HepG2 (cell line): ENCODE results near the gene RAB36. TPM values are rescaled to one million over a fixed set of nuclear protein-coding genes. Genes with fewer than 3 reads are reported as not detected.

Experiments used
- ATAC-seq: fragments of 200-7000 bp; cut with Tn5 transposase; 3 replicates; pipeline ENCODE4 v1.9.1; 2020; ENCODE audit warnings: mild to moderate bottlenecking, moderate library complexity
- BruUV-seq: library from RNA; stranded (reverse); fragments of 400-500 nt; replicated peaks from 2 replicates; lab custom pipeline; 2021; lab: Mats Ljungman, UMichigan
- CTCF ChIA-PET: fragments of 300-600 bp; formaldehyde crosslinking; extraction: SDS; loops from one replicate; lab custom pipeline; 2021; ENCODE audit warnings: low total read pairs, inconsistent platforms, low intra/inter-chr PET ratio; lab: Yijun Ruan, JAX
- POLR2A ChIA-PET: fragments of 350-600 bp; sonication (Branson Sonifier 250); formaldehyde crosslinking; loops from one replicate; lab custom pipeline; 2020; ENCODE audit warnings: antibody characterized with exemption, inconsistent platforms; lab: Yijun Ruan, JAX
- DNase-seq: peaks from one replicate; pipeline ENCODE4 v3.0.0-alpha.2; 2015; ENCODE audit warnings: low spot score
- FAIRE-seq: peaks from 3 replicates; lab custom pipeline; 2011; peaks lifted over from hg19 to GRCh38; lab: Jason Lieb, UNC
- H2AFZ ChIP-seq: one replicate; pipeline ENCODE4 v1.6.1; 2011; ENCODE audit warnings: low read length, inconsistent platforms
- H3K27ac ChIP-seq: fragments of 300-600 bp; 3 replicates; pipeline ENCODE4 v1.8.0; 2011; ENCODE audit warnings: mixed run types, mild to moderate bottlenecking, mixed read lengths, low read length, inconsistent platforms; ENCODE audit not compliant: insufficient read depth; ENCODE audit errors: extremely low read length
- H3K27me3 ChIP-seq, 2 experiments: fragments of 200-600 bp in 1 of 2; 2 replicates in 1 of 2; 3 replicates in 1 of 2; pipeline versions ENCODE4 v1.6.0 to v1.8.0; 2011; ENCODE audit warnings: low read length in 2 of 2, mild to moderate bottlenecking in 2 of 2, moderate library complexity in 2 of 2, inconsistent platforms in 1 of 2; ENCODE audit not compliant: insufficient read depth in 2 of 2, control insufficient read depth in 1 of 2
- H3K36me3 ChIP-seq, 2 experiments: fragments of 200-600 bp in 1 of 2; replicated peaks in 1 of 2; 2 replicates in 1 of 2; 3 replicates in 1 of 2; pipeline versions ENCODE4 v1.5.1 to v1.8.0; 2011; ENCODE audit warnings: low read length in 2 of 2, inconsistent platforms in 1 of 2; ENCODE audit not compliant: insufficient read depth in 2 of 2, control insufficient read depth in 1 of 2
- H3K4me1 ChIP-seq: 2 replicates; pipeline ENCODE4 v1.5.1; 2012; ENCODE audit warnings: low read length, inconsistent platforms; ENCODE audit not compliant: insufficient read depth
- H3K4me2 ChIP-seq: 2 replicates; pipeline ENCODE4 v1.6.0; 2011; ENCODE audit warnings: low read depth, low read length, inconsistent platforms
- H3K4me3 ChIP-seq, 3 experiments: fragments of 200-600 bp in 1 of 3; sonication (generic), shearing (Covaris generic) in 1 of 3; replicated peaks in 1 of 3; 2 replicates each; pipeline ENCODE4 v1.5.1; 2011 to 2016; ENCODE audit warnings: low read length in 3 of 3, inconsistent platforms in 2 of 3, low read depth in 2 of 3, mild to moderate bottlenecking in 2 of 3, control low read depth in 1 of 3, mixed read lengths in 1 of 3; ENCODE audit not compliant: insufficient read depth in 1 of 3
- H3K79me2 ChIP-seq: one replicate; pipeline ENCODE4 v1.6.1; 2011; ENCODE audit warnings: low read length, inconsistent platforms; ENCODE audit not compliant: insufficient read depth
- H3K9ac ChIP-seq: 2 replicates; pipeline ENCODE4 v1.6.0; 2011; ENCODE audit warnings: mild to moderate bottlenecking, low read depth, low read length, inconsistent platforms; ENCODE audit not compliant: insufficient read depth
- H3K9me3 ChIP-seq: 2 replicates; pipeline ENCODE4 v1.5.1; 2012; ENCODE audit warnings: mild to moderate bottlenecking, low read length
- H4K20me1 ChIP-seq: 2 replicates; pipeline ENCODE4 v1.6.0; 2011; ENCODE audit warnings: inconsistent platforms, mild to moderate bottlenecking, low read length, moderate library complexity; ENCODE audit not compliant: insufficient read depth
- AGO2 ChIP-seq: fragments of 200-400 bp; formaldehyde crosslinking; optimal IDR thresholded peaks from 2 replicates; pipeline ENCODE3; 2017; ENCODE audit warnings: mild to moderate bottlenecking, low read depth, low read length, moderate library complexity
- CENPBD1 ChIP-seq: sonication (generic); formaldehyde crosslinking; IDR thresholded peaks from 2 replicates; pipeline ENCODE4 v1.8.0; 2022; ENCODE audit warnings: missing genetic modification reagents, low read depth, mild to moderate bottlenecking, borderline replicate concordance
- KLF12 ChIP-seq: sonication (generic); formaldehyde crosslinking; IDR thresholded peaks from 2 replicates; pipeline ENCODE4 v1.4.0; 2020; ENCODE audit warnings: missing genetic modification reagents, borderline replicate concordance
- MLX ChIP-seq: IDR thresholded peaks from 2 replicates; pipeline ENCODE4 v1.6.1; 2016
- NCOA5 ChIP-seq: sonication (generic); formaldehyde crosslinking; IDR thresholded peaks from 2 replicates; pipeline ENCODE4 v1.4.0; 2020; ENCODE audit warnings: missing genetic modification reagents
- REST ChIP-seq, 2 experiments: IDR thresholded peaks; 2 replicates each; pipeline ENCODE4 v1.6.1; 2011 to 2012; ENCODE audit warnings: low read length in 2 of 2, borderline replicate concordance in 1 of 2, low read depth in 1 of 2, mild to moderate bottlenecking in 1 of 2, moderate library complexity in 1 of 2
- RFX3 ChIP-seq: IDR thresholded peaks from 2 replicates; pipeline ENCODE4 v1.6.1; 2016; ENCODE audit warnings: missing biosample characterization, missing genetic modification reagents
- TOE1 ChIP-seq: sonication (generic); formaldehyde crosslinking; IDR thresholded peaks from 2 replicates; pipeline ENCODE4 v1.4.0; 2020; ENCODE audit warnings: mild to moderate bottlenecking, missing genetic modification reagents
- ZNF567 ChIP-seq: sonication (generic); formaldehyde crosslinking; IDR thresholded peaks from 2 replicates; pipeline ENCODE4 v1.8.1; 2023; ENCODE audit warnings: mild to moderate bottlenecking, missing genetic modification reagents, borderline replicate concordance
- ZNF660 ChIP-seq: sonication (generic); formaldehyde crosslinking; IDR thresholded peaks from 2 replicates; pipeline ENCODE4 v1.5.1; 2020; ENCODE audit warnings: mild to moderate bottlenecking, low read depth, missing genetic modification reagents, borderline replicate concordance
- WGBS: methylation state at CpG from one replicate; pipeline ENCODE4 v1.1.6; 2017; ENCODE audit warnings: low lambda C conversion rate; 5-methylcytosine and 5-hydroxymethylcytosine counted together
- in situ Hi-C: cut with HindIII; loops from 2 replicates; pipeline ENCODE4 v1.10.0; 2017; ENCODE audit warnings: low pct_unique_long_range_greater_than_20kb; ENCODE audit not compliant: extremely low pct_ligation_motif_present
- intact Hi-C: fragments of 100-400 bp; cut with micrococcal nuclease; formaldehyde crosslinking; loops from one replicate; pipeline ENCODE4 v1.10.0; 2022; ENCODE audit not compliant: unreplicated experiment
- polyA plus RNA-seq, 8 experiments: library from polyadenylated mRNA; depleted of rRNA in 3 of 8; stranded (reverse) in 7 of 8; unstranded in 1 of 8; fragments of >200 nt; fragmentation: Illumina TruSeq in 4 of 8; extraction: Trizol in 4 of 8; gene quantifications; 2 replicates each; pipeline versions ENCODE4 v1.2.1 to v1.2.3, GENCODE V29; 2011 to 2016; ENCODE audit warnings: low read depth in 4 of 8, missing spikeins in 1 of 8, mixed read lengths in 1 of 8; ENCODE audit not compliant: insufficient read depth in 1 of 8
- total RNA-seq, 5 experiments: library from RNA; depleted of rRNA; stranded (reverse); fragments of >200 nt; fragmentation: Illumina TruSeq; extraction: Trizol; gene quantifications; 2 replicates each; pipeline ENCODE4 v1.2.3, GENCODE V29; 2016; ENCODE audit warnings: low read depth in 1 of 5

The RAB36 gene
- total and polyA plus RNA-seq, 2 of the 13 experiments (the other 11 are each of a cell fraction or from before 2014, with no cell fraction given), result 0.24 to 0.86 TPM

- no peak overlapping the region for H3K9ac ChIP-seq
- intact Hi-C loops (no loop called here), in situ Hi-C loops (no loop called here)
- DNase-seq, result no peak
- H3K27me3 ChIP-seq, result no peaks in the 10 kb centered on the region
- POLR2A ChIA-PET, result no interaction called here
- CTCF ChIA-PET, result no interaction called here
- no peaks in the 10 kb centered on the region for H3K4me1 ChIP-seq
- FAIRE-seq, result no peak
- TF ChIP-seq RFX3 (CRISPR knock-in tag) (no peak), AGO2 (peak; percentile 26), ZNF660 (CRISPR knock-in tag) (no peak)
- H3K27ac ChIP-seq, result no peak overlapping the region
- H3K4me2 ChIP-seq, result no peak overlapping the region
- peaks cover 12 to 26% of the 10 kb centered on the region in 2 experiments; a peak in 4 of 5 replicates for H3K36me3 ChIP-seq
- H3K79me2 ChIP-seq, result no peaks in the 10 kb centered on the region
- 96% methylated on average over 4 of the region's 7 CpGs for WGBS
- no peak overlapping the region for H3K4me3 ChIP-seq
- ATAC-seq, result no peak
- H3K9me3 ChIP-seq, result no peaks in the 10 kb centered on the region
- BruUV-seq, result no TSS peak
- no peak overlapping the region for H2AFZ ChIP-seq
- no peaks in the 10 kb centered on the region for H4K20me1 ChIP-seq
Measured at GRCh38 chr22:23100124-23100801, 45.0 kb upstream of the RAB36 start.

- H4K20me1 ChIP-seq, result no peaks in the 10 kb centered on the region
- intact Hi-C loops (no loop called here), in situ Hi-C loops (no loop called here)
- H3K27ac ChIP-seq, result no peak overlapping the region
- no peak overlapping the region for H3K4me3 ChIP-seq
- no peak for DNase-seq
- H2AFZ ChIP-seq, result no peak overlapping the region
- no peaks in the 10 kb centered on the region for H3K27me3 ChIP-seq
- H3K9me3 ChIP-seq, result no peaks in the 10 kb centered on the region
- no peak overlapping the region for H3K9ac ChIP-seq
- ChIA-PET CTCF (no interaction called here), POLR2A (interaction anchor here (1.0 kb wide), 1 partner anchor 26 kb away, joined by 3 read pairs; no protein-coding TSS in a partner anchor)
- no peak for FAIRE-seq
- no peak for ATAC-seq
- 81% methylated on average over 2 of the region's 3 CpGs for WGBS
- no peaks in the 10 kb centered on the region for H3K79me2 ChIP-seq
- no TSS peak for BruUV-seq
- H3K36me3 ChIP-seq, result peaks cover 7 to 20% of the 10 kb centered on the region in 2 experiments; a peak in 4 of 5 replicates
- H3K4me2 ChIP-seq, result no peak overlapping the region
- H3K4me1 ChIP-seq, result peaks cover 5% of the 10 kb centered on the region; the same call in 1 of the 2 replicates
- TF ChIP-seq TOE1 (CRISPR knock-in tag), result no peak
- TF ChIP-seq AGO2, result no peak
- TF ChIP-seq CENPBD1 (CRISPR knock-in tag), result no peak
- TF ChIP-seq KLF12, result no peak
- no peak for TF ChIP-seq REST (IDR thresholded peaks at IDR 0.05; ENCODE audit: borderline replicate concordance in 1 of 2, low read depth in 1 of 2, low read length in 2 of 2)
- TF ChIP-seq ZNF567 (CRISPR knock-in tag), result no peak
- no peak for TF ChIP-seq MLX (CRISPR knock-in tag)
- no peak for TF ChIP-seq NCOA5 (CRISPR knock-in tag)
Measured at GRCh38 chr22:23101524-23101923, 43.8 kb upstream of the RAB36 start.
